ENCODE measurements around the gene NDUFA8.

The NDUFA8 gene

DNA sequence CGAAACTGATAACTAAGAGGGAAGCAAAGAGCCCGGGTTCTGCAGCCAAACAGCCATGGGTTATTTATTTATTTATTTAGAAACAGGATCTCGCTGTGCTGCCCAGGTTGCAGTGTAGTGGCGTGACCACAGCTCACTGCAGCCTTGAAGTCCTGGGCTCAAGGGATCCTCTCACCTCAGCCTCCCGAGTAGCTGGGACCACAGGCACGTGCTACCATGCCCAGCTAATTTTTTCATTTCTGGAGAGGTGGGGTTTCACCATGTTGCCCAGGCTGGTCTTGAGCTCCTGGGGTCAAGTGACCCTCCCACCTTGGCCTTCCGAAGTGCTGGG, 24.1 kb downstream of the NDUFA8 start:
- no peaks in the 10 kb centered on the region for H4K20me1 ChIP-seq (ENCODE audit: insufficient read depth, low read length)
- H3F3A ChIP-seq (ENCODE audit: insufficient read depth, low read length): no peaks in the 10 kb centered on the region
- H2AFZ ChIP-seq (ENCODE audit: low read length): no peak overlapping the region
- no peaks in the 10 kb centered on the region for H3K4me1 ChIP-seq (ENCODE audit: insufficient read depth, low read length, severe bottlenecking)
- H3K4me3 ChIP-seq (ENCODE audit: low read depth, low read length, poor library complexity, severe bottlenecking): no peak overlapping the region
- H3K36me3 ChIP-seq (ENCODE audit: insufficient read depth, low read length): no peaks in the 10 kb centered on the region
- H3K27ac ChIP-seq (ENCODE audit: low read depth, low read length, poor library complexity, severe bottlenecking): no peak overlapping the region
- H3K9me3 ChIP-seq (ENCODE audit: low read length): no peaks in the 10 kb centered on the region
- H3K79me2 ChIP-seq (ENCODE audit: insufficient read depth, low read length): no peaks in the 10 kb centered on the region
- H3K4me2 ChIP-seq (ENCODE audit: low read length): no peak overlapping the region
- TF ChIP-seq, protein P1, sequence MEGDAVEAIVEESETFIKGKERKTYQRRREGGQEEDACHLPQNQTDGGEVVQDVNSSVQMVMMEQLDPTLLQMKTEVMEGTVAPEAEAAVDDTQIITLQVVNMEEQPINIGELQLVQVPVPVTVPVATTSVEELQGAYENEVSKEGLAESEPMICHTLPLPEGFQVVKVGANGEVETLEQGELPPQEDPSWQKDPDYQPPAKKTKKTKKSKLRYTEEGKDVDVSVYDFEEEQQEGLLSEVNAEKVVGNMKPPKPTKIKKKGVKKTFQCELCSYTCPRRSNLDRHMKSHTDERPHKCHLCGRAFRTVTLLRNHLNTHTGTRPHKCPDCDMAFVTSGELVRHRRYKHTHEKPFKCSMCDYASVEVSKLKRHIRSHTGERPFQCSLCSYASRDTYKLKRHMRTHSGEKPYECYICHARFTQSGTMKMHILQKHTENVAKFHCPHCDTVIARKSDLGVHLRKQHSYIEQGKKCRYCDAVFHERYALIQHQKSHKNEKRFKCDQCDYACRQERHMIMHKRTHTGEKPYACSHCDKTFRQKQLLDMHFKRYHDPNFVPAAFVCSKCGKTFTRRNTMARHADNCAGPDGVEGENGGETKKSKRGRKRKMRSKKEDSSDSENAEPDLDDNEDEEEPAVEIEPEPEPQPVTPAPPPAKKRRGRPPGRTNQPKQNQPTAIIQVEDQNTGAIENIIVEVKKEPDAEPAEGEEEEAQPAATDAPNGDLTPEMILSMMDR (IDR thresholded peaks at IDR 0.05; ENCODE audit: low read length): no peak
- no peak for TF ChIP-seq EZH2 (IDR thresholded peaks at IDR 0.05; ENCODE audit: borderline replicate concordance, low read length)
- H3K9ac ChIP-seq (ENCODE audit: low read length): no peak overlapping the region
- H3K9me2 ChIP-seq (ENCODE audit: low read depth, low read length): no peaks in the 10 kb centered on the region
- H3K27me3 ChIP-seq (ENCODE audit: insufficient read depth, low read length): no peaks in the 10 kb centered on the region

DNA sequence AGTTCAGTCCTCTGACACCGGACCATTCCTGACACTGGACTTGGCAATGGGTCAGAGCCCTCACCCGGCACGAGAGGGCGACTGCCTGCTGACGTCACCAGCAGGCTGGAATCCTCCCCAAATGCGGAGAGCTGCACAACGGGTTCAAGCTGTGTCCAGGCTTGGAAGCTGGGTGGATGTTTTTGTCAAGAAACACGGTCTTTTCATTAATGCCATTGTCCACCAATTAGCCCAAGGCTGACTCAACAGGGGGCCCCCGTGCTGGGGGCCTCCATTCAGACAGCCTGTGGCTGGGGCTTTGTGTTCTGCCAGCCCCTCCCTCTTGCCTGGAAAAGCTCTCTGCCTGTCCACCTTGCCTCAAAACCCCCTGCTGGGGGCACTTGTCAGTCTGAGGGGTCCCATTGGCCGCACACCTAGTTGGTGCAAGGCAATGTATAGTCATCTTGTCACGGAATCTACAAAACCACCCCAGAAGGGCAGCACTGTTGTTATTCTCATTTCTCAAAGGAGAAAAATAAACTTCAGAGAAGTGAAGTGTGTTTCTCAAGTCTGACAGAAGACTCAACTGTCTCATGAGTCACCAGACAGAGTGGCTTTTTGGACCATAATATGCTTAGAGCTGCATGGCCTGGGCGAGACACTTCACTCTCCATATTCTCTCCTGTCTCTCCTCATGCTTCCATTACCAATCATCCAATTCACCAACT, 24.6 kb downstream of the NDUFA8 start:
- Histone ChIP-seq H3F3A (ENCODE audit: insufficient read depth, low read length) (no peaks in the 10 kb centered on the region), H2AFZ (ENCODE audit: low read length) (no peak overlapping the region), H3K79me2 (ENCODE audit: insufficient read depth, low read length) (no peaks in the 10 kb centered on the region), H3K4me3 (ENCODE audit: low read depth, low read length, poor library complexity, severe bottlenecking) (no peak overlapping the region), H3K4me2 (ENCODE audit: low read length) (no peak overlapping the region), H3K27me3 (ENCODE audit: insufficient read depth, low read length) (no peaks in the 10 kb centered on the region), H3K9me3 (ENCODE audit: low read length) (no peaks in the 10 kb centered on the region), H4K20me1 (ENCODE audit: insufficient read depth, low read length) (no peaks in the 10 kb centered on the region), H3K27ac (ENCODE audit: low read depth, low read length, poor library complexity, severe bottlenecking) (no peak overlapping the region), H3K9me2 (ENCODE audit: low read depth, low read length) (no peaks in the 10 kb centered on the region), H3K9ac (ENCODE audit: low read length) (no peak overlapping the region), H3K36me3 (ENCODE audit: insufficient read depth, low read length) (no peaks in the 10 kb centered on the region), H3K4me1 (ENCODE audit: insufficient read depth, low read length, severe bottlenecking) (no peaks in the 10 kb centered on the region)
- no peak for TF ChIP-seq EZH2 (IDR thresholded peaks at IDR 0.05; ENCODE audit: borderline replicate concordance, low read length)
- TF ChIP-seq, protein P1 (IDR thresholded peaks at IDR 0.05; ENCODE audit: low read length): no peak

DNA sequence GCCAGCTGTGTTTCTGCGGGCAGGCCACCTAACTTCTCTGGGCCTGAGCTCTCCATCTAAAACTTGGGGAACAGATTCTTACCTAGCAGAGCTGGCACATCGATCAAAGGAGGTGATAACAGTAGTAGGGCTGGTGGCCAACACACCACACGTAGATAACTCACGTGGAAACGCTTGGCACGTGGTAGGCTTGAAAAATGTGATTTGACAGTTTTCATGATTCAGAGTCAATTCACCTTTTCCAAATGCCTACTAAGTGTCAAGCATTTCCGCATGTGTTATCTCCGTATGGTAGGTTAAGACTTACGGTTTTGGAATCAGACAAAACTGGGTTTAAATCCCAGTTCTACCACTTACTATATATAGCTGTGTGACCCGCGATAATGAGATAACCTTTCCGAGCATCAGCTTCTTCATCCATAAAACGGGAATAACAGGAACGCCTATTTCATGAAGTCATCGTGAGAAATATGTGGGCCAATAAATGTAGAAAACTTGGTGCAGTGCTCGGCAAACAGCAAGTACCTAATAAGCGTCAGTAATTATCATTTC, 25.5 kb downstream of the NDUFA8 start:
- H3K4me1 ChIP-seq (ENCODE audit: insufficient read depth, low read length, severe bottlenecking): no peaks in the 10 kb centered on the region
- no peaks in the 10 kb centered on the region for H4K20me1 ChIP-seq (ENCODE audit: insufficient read depth, low read length)
- H3F3A ChIP-seq (ENCODE audit: insufficient read depth, low read length): no peaks in the 10 kb centered on the region
- H3K27me3 ChIP-seq (ENCODE audit: insufficient read depth, low read length): no peaks in the 10 kb centered on the region
- no peak overlapping the region for H3K4me2 ChIP-seq (ENCODE audit: low read length)
- no peaks in the 10 kb centered on the region for H3K9me2 ChIP-seq (ENCODE audit: low read depth, low read length)
- no peak overlapping the region for H3K27ac ChIP-seq (ENCODE audit: low read depth, low read length, poor library complexity, severe bottlenecking)
- no peak overlapping the region for H3K9ac ChIP-seq (ENCODE audit: low read length)
- H3K36me3 ChIP-seq (ENCODE audit: insufficient read depth, low read length): no peaks in the 10 kb centered on the region
- H3K79me2 ChIP-seq (ENCODE audit: insufficient read depth, low read length): no peaks in the 10 kb centered on the region
- TF ChIP-seq EZH2 (IDR thresholded peaks at IDR 0.05; ENCODE audit: borderline replicate concordance, low read length): no peak
- no peak overlapping the region for H3K4me3 ChIP-seq (ENCODE audit: low read depth, low read length, poor library complexity, severe bottlenecking)
- H2AFZ ChIP-seq (ENCODE audit: low read length): no peak overlapping the region
- H3K9me3 ChIP-seq (ENCODE audit: low read length): no peaks in the 10 kb centered on the region
